H1 (cell line): ENCODE data around the gene ANXA6. TPM values are rescaled to one million over a fixed set of nuclear protein-coding genes. Genes with fewer than 3 reads are reported as not detected.

Source experiments
- CTCF ChIA-PET: fragments of 300-600 bp; sonication (Branson Sonifier 250); formaldehyde crosslinking; loops from one replicate; lab custom pipeline; 2021; ENCODE audit not compliant: partially characterized antibody; lab: Charles Lee
- POLR2A ChIA-PET: fragments of 300-600 bp; sonication (Branson Sonifier 250); formaldehyde crosslinking; loops from one replicate; lab custom pipeline; 2021; ENCODE audit warnings: inconsistent platforms; ENCODE audit not compliant: partially characterized antibody; lab: Charles Lee
- DNase-seq, 2 experiments: peaks; one replicate each; pipeline versions ENCODE4 v3.0.0 to v3.0.0-alpha.2; 2010 to 2022; ENCODE audit warnings: low spot score in 2 of 2, low read depth in 1 of 2, mixed read lengths in 1 of 2
- FAIRE-seq: peaks from 2 replicates; lab custom pipeline; 2011; peaks lifted over from hg19 to GRCh38; lab: Jason Lieb, UNC
- H2AFZ ChIP-seq: 2 replicates; pipeline ENCODE4 v1.8.1; 2012; ENCODE audit warnings: low read length, inconsistent platforms
- H2AK5ac ChIP-seq: 2 replicates; pipeline ENCODE4 v1.6.1; 2013; ENCODE audit warnings: low read depth, low read length
- H2BK120ac ChIP-seq: replicated peaks from 2 replicates; pipeline ENCODE3; 2013; ENCODE audit warnings: low read depth, low read length, inconsistent platforms
- H2BK12ac ChIP-seq: 2 replicates; pipeline ENCODE4 v1.6.1; 2013; ENCODE audit warnings: low read depth, low read length
- H2BK15ac ChIP-seq: 2 replicates; pipeline ENCODE4 v1.6.1; 2013; ENCODE audit warnings: low read length
- H2BK20ac ChIP-seq: 2 replicates; pipeline ENCODE4 v1.6.1; 2013; ENCODE audit warnings: low read length
- H2BK5ac ChIP-seq: 2 replicates; pipeline ENCODE4 v1.6.1; 2013; ENCODE audit warnings: low read depth, low read length
- H3K14ac ChIP-seq: 2 replicates; pipeline ENCODE4 v1.6.1; 2013; ENCODE audit warnings: inconsistent platforms; ENCODE audit not compliant: insufficient read length
- H3K18ac ChIP-seq: 2 replicates; pipeline ENCODE4 v1.6.1; 2013; ENCODE audit warnings: low read length; ENCODE audit errors: extremely low read depth
- H3K23ac ChIP-seq: 2 replicates; pipeline ENCODE4 v1.6.1; 2013; ENCODE audit warnings: inconsistent platforms; ENCODE audit not compliant: insufficient read length
- H3K23me2 ChIP-seq: 2 replicates; pipeline ENCODE4 v1.6.1; 2013; ENCODE audit warnings: low read depth, low read length
- H3K27ac ChIP-seq: 2 replicates; pipeline ENCODE4 v1.6.1; 2011; ENCODE audit warnings: low read depth, low read length, inconsistent platforms
- H3K27me3 ChIP-seq, 4 experiments: replicated peaks in 1 of 4; 1 replicate in 1 of 4; 2 replicates in 3 of 4; pipeline versions ENCODE4 v1.6.1 to v1.8.1; 2011 to 2013; ENCODE audit warnings: low read length in 3 of 4, mild to moderate bottlenecking in 3 of 4, inconsistent platforms in 2 of 4, mixed read lengths in 2 of 4, moderate library complexity in 1 of 4; ENCODE audit not compliant: control insufficient read depth in 3 of 4, insufficient read depth in 3 of 4; ENCODE audit errors: extremely low read depth in 1 of 4
- H3K36me3 ChIP-seq, 4 experiments: 2 replicates each; pipeline versions ENCODE4 v1.6.1 to v1.8.1; 2011 to 2013; ENCODE audit warnings: mild to moderate bottlenecking in 4 of 4, low read length in 3 of 4, moderate library complexity in 2 of 4, control low read depth in 1 of 4, inconsistent platforms in 1 of 4; ENCODE audit not compliant: insufficient read depth in 4 of 4, control insufficient read depth in 2 of 4
- H3K4ac ChIP-seq: replicated peaks from 2 replicates; pipeline ENCODE3; 2013; ENCODE audit warnings: low read length, low read depth, mixed read lengths, inconsistent platforms; ENCODE audit not compliant: insufficient read length
- H3K4me1 ChIP-seq, 4 experiments: replicated peaks in 1 of 4; 1 replicate in 1 of 4; 2 replicates in 3 of 4; pipeline versions ENCODE4 v1.6.1 to v1.8.1; 2011 to 2013; ENCODE audit warnings: low read length in 3 of 4, inconsistent platforms in 2 of 4, mixed read lengths in 1 of 4; ENCODE audit not compliant: insufficient read depth in 4 of 4, control insufficient read depth in 3 of 4
- H3K4me2 ChIP-seq, 2 experiments: 2 replicates each; pipeline versions ENCODE4 v1.6.1 to v1.8.1; 2011 to 2013; ENCODE audit warnings: low read depth in 2 of 2, low read length in 2 of 2, control low read depth in 1 of 2, inconsistent platforms in 1 of 2, mild to moderate bottlenecking in 1 of 2; ENCODE audit not compliant: insufficient read depth in 1 of 2
- H3K4me3 ChIP-seq, 4 experiments: fragments of 200-600, 300-600 bp in 1 of 4; sonication (generic), shearing (Covaris generic), sonication (Bioruptor Twin) in 1 of 4; 2 replicates each; pipeline versions ENCODE4 v1.5.1 to v1.8.1; 2011 to 2016; ENCODE audit warnings: low read length in 4 of 4, low read depth in 3 of 4, control low read depth in 2 of 4, inconsistent platforms in 2 of 4, mild to moderate bottlenecking in 2 of 4, mixed read lengths in 1 of 4, moderate library complexity in 1 of 4; ENCODE audit not compliant: insufficient read depth in 2 of 4; ENCODE audit errors: extremely low read depth in 1 of 4
- H3K56ac ChIP-seq: replicated peaks from 2 replicates; pipeline ENCODE3; 2013; ENCODE audit warnings: low read depth, mild to moderate bottlenecking, mixed read lengths, low read length, inconsistent platforms; ENCODE audit not compliant: insufficient read length
- H3K79me1 ChIP-seq: 2 replicates; pipeline ENCODE4 v1.6.1; 2013; ENCODE audit warnings: low read depth, low read length, control low read depth
- H3K79me2 ChIP-seq, 2 experiments: 2 replicates each; pipeline versions ENCODE4 v1.6.1 to v1.8.1; 2012 to 2013; ENCODE audit warnings: low read length in 2 of 2, mild to moderate bottlenecking in 2 of 2, inconsistent platforms in 1 of 2; ENCODE audit not compliant: insufficient read depth in 2 of 2, control insufficient read depth in 1 of 2
- H3K9ac ChIP-seq, 4 experiments: replicated peaks in 1 of 4; 1 replicate in 1 of 4; 2 replicates in 3 of 4; pipeline versions ENCODE4 v1.6.1 to v1.8.1; 2011 to 2013; ENCODE audit warnings: low read depth in 3 of 4, low read length in 3 of 4, control low read depth in 2 of 4, mild to moderate bottlenecking in 2 of 4, moderate library complexity in 2 of 4, inconsistent platforms in 1 of 4; ENCODE audit errors: extremely low read depth in 1 of 4
- H3K9me3 ChIP-seq, 2 experiments: 2 replicates each; pipeline versions ENCODE4 v1.6.1 to v1.8.1; 2012 to 2013; ENCODE audit warnings: mild to moderate bottlenecking in 2 of 2, moderate library complexity in 2 of 2, control low read depth in 1 of 2, inconsistent platforms in 1 of 2, low read depth in 1 of 2, low read length in 1 of 2, mixed read lengths in 1 of 2; ENCODE audit not compliant: insufficient read depth in 2 of 2
- H4K20me1 ChIP-seq, 2 experiments: replicated peaks in 1 of 2; 2 replicates each; pipeline versions ENCODE3 to v1.8.1; 2011 to 2013; ENCODE audit warnings: inconsistent platforms in 2 of 2, low read length in 2 of 2, mild to moderate bottlenecking in 1 of 2; ENCODE audit not compliant: insufficient read depth in 2 of 2, control insufficient read depth in 1 of 2
- H4K5ac ChIP-seq: 2 replicates; pipeline ENCODE4 v1.6.1; 2013; ENCODE audit warnings: low read length, low read depth, mixed read lengths, inconsistent platforms; ENCODE audit not compliant: insufficient read length
- H4K8ac ChIP-seq: 2 replicates; pipeline ENCODE4 v1.8.0; 2013; ENCODE audit warnings: mild to moderate bottlenecking, moderate library complexity, low read length, inconsistent platforms; ENCODE audit not compliant: insufficient read depth; ENCODE audit errors: extremely low read depth
- H4K91ac ChIP-seq: replicated peaks from 2 replicates; pipeline ENCODE3; 2013; ENCODE audit warnings: low read length, mixed read lengths, inconsistent platforms; ENCODE audit not compliant: insufficient read length
- ASH2L ChIP-seq: fragments of 200-600, 300-600 bp; sonication (generic); IDR thresholded peaks from one replicate; pipeline ENCODE4 v1.7.1; 2017; ENCODE audit warnings: low read length
- CHD2 ChIP-seq: IDR thresholded peaks from 2 replicates; pipeline ENCODE4 v1.6.1; 2012; ENCODE audit warnings: low read length, improper control_type of control experiment
- CREB1 ChIP-seq: IDR thresholded peaks from 2 replicates; pipeline ENCODE4 v1.6.1; 2012; ENCODE audit warnings: inconsistent platforms
- EP300 ChIP-seq, 2 experiments: IDR thresholded peaks; 1 replicate in 1 of 2; 2 replicates in 1 of 2; pipeline ENCODE4 v1.6.1; 2011 to 2012; ENCODE audit warnings: low read depth in 2 of 2, low read length in 2 of 2, mild to moderate bottlenecking in 2 of 2, borderline replicate concordance in 1 of 2, inconsistent platforms in 1 of 2, moderate library complexity in 1 of 2
- GTF2F1 ChIP-seq: IDR thresholded peaks from 2 replicates; pipeline ENCODE4 v1.6.1; 2012; ENCODE audit warnings: low read depth, low read length, improper control_type of control experiment, borderline replicate concordance
- JUN ChIP-seq: IDR thresholded peaks from 2 replicates; pipeline ENCODE4 v1.6.1; 2011; ENCODE audit warnings: low read depth, mild to moderate bottlenecking, improper control_type of control experiment, low read length
- NANOG ChIP-seq: IDR thresholded peaks from 2 replicates; pipeline ENCODE4 v1.6.1; 2011; ENCODE audit warnings: low read length, low read depth, mild to moderate bottlenecking, inconsistent platforms; ENCODE audit not compliant: insufficient read depth, poor library complexity, severe bottlenecking
- PHF8 ChIP-seq: fragments of 200-600 bp; sonication (generic); conservative IDR thresholded peaks from 2 replicates; pipeline ENCODE4 v1.7.1; 2012; ENCODE audit warnings: low read depth, mild to moderate bottlenecking, inconsistent platforms, low read length, moderate library complexity
- POU5F1 ChIP-seq: IDR thresholded peaks from 2 replicates; pipeline ENCODE4 v1.6.1; 2011; ENCODE audit warnings: low read depth, mild to moderate bottlenecking, low read length, moderate library complexity
- SIRT6 ChIP-seq: IDR thresholded peaks from one replicate; pipeline ENCODE4 v1.7.1; 2012; ENCODE audit warnings: low read length, inconsistent platforms
- SP4 ChIP-seq: IDR thresholded peaks from 2 replicates; pipeline ENCODE4 v1.6.1; 2012; ENCODE audit warnings: low read length, inconsistent platforms
- TCF12 ChIP-seq: IDR thresholded peaks from 2 replicates; pipeline ENCODE4 v1.6.1; 2011; ENCODE audit warnings: low read depth, mild to moderate bottlenecking, low read length
- TEAD4 ChIP-seq: IDR thresholded peaks from 2 replicates; pipeline ENCODE4 v1.6.1; 2012; ENCODE audit warnings: low read depth, low read length, inconsistent platforms, mixed read lengths
- YY1 ChIP-seq: IDR thresholded peaks from 2 replicates; pipeline ENCODE4 v1.6.1; 2011; ENCODE audit warnings: low read depth, mild to moderate bottlenecking, low read length
- ZNF274 ChIP-seq: IDR thresholded peaks from 2 replicates; pipeline ENCODE4 v1.7.0; 2012; ENCODE audit warnings: low read length, borderline replicate concordance; ENCODE audit errors: extremely low read depth
- WGBS, 2 experiments: shearing (Covaris generic) in 1 of 2; methylation state at CpG; one replicate each; pipeline versions ENCODE4 v1.1.6 to v1.1.7; 2013 to 2015; ENCODE audit warnings: low lambda C conversion rate in 2 of 2, mixed read lengths in 2 of 2, inconsistent platforms in 1 of 2, low coverage in 1 of 2, missing lambda C conversion rate in 1 of 2; ENCODE audit not compliant: insufficient replicate concordance in 2 of 2, insufficient coverage in 1 of 2, insufficient read length in 1 of 2; ENCODE audit errors: extremely low coverage in 1 of 2, missing lambda C conversion rate in 1 of 2; 5-methylcytosine and 5-hydroxymethylcytosine counted together
- polyA plus RNA-seq, 7 experiments: library from polyadenylated mRNA; depleted of rRNA in 3 of 7; stranded (reverse) in 5 of 7; unstranded in 2 of 7; fragments of >200 nt in 5 of 7; fragments of 200-250 nt in 2 of 7; gene quantifications; 1 replicate in 5 of 7; 2 replicates in 1 of 7; 4 replicates in 1 of 7; pipeline versions ENCODE4 v1.2.1 to v1.2.3, GENCODE V29; 2011 to 2013; ENCODE audit warnings: missing spikeins in 2 of 7, mixed read lengths in 2 of 7
- total RNA-seq: library from RNA; stranded (reverse); fragmentation: NEBNext Ultra II Directional; extraction: Animal tissue kit (Norgen Biotek cat#: 25700); gene quantifications from 2 replicates; pipeline ENCODE4 v1.2.1, GENCODE V29; 2021

The ANXA6 gene
- total and polyA plus RNA-seq, 2 of the 8 experiments (the other 6 are each of a cell fraction or from before 2014, with no cell fraction given) = 61.3 to 78.6 TPM

DNA sequence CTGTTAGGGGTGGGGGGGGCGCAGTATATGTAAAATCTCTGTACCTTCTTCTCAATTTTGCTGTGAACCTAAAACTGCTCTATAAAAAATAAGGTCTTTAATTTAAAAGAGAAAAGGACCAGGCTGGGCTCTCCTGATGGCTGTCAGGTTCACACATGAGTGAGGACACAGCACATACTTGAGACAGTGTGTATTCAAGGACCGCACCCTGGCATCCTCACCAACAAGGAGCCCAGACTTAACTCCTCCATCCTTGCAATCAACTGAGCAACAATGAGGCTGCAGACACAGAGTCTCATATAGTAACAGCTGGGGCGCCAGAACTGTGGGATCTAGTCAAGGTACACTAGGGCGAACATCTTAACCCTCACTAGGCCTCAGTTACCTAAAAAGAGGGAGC is 86.6 kb downstream of the ANXA6 start:
- Histone ChIP-seq H2AK5ac (no peak overlapping the region), H2BK120ac (no peak overlapping the region), H3K27ac (no peak overlapping the region), H4K20me1 (peaks cover 0 to 4% of the 10 kb centered on the region in 2 experiments), H2BK5ac (no peak overlapping the region), H3K14ac (no peak overlapping the region), H3K18ac (no peak overlapping the region), H3K9me3 (no peaks in the 10 kb centered on the region), H3K79me1 (peaks cover 6% of the 10 kb centered on the region; the same call in 1 of the 2 replicates), H3K79me2 (peaks cover 0 to 17% of the 10 kb centered on the region in 2 experiments; a peak in 2 of 4 replicates), H4K5ac (no peak overlapping the region), H4K8ac (no peak overlapping the region), H3K4ac (no peak overlapping the region), H2BK20ac (no peak overlapping the region), H3K4me2 (no peak overlapping the region), H3K56ac (no peak overlapping the region), H3K23ac (no peak overlapping the region), H3K4me3 (no peak overlapping the region), H3K9ac (no peak overlapping the region), H2AFZ (no peak overlapping the region), H2BK15ac (no peak overlapping the region), H3K36me3 (no peaks in the 10 kb centered on the region), H3K23me2 (no peaks in the 10 kb centered on the region), H3K27me3 (no peaks in the 10 kb centered on the region), H4K91ac (no peak overlapping the region), H2BK12ac (no peak overlapping the region), H3K4me1 (peaks cover 0 to 10% (median 5%) of the 10 kb centered on the region in 4 experiments; a peak in 4 of 7 replicates)
- DNase-seq (no peak), FAIRE-seq (no peak)
- ChIA-PET CTCF (interaction anchor here (0.8 to 28.6 kb wide), 9 partner anchors 8 to 227 kb away, joined by 3 to 442 read pairs (median 4); partner anchors contain the start of gene TNIP1), POLR2A (no interaction called here)
- WGBS, 2 experiments = 98% methylated on average over 4 of the region's 4 CpGs; no CpG with 5 or more reads in 1 of the 2 experiments
- no peak for TF ChIP-seq PHF8
- no peak for TF ChIP-seq YY1
- no peak for TF ChIP-seq TEAD4
- TF ChIP-seq SP4 = no peak
- TF ChIP-seq JUN = no peak
- TF ChIP-seq CREB1 = no peak
- TF ChIP-seq EP300 (IDR thresholded peaks at IDR 0.05; ENCODE audit: borderline replicate concordance in 1 of 2, low read depth in 2 of 2, low read length in 2 of 2) = no peak
- TF ChIP-seq ZNF274 = no peak
- no peak for TF ChIP-seq SIRT6
- TF ChIP-seq ASH2L = no peak
- no peak for TF ChIP-seq POU5F1
- no peak for TF ChIP-seq CHD2
- no peak for TF ChIP-seq TCF12
- no peak for TF ChIP-seq GTF2F1
- TF ChIP-seq NANOG = no peak
